ENCODE data around the gene PTPRG.

GRCh38 chr3:62041681-62042080 lies 480.3 kb downstream of the PTPRG start:
- TF ChIP-seq, protein P1, sequence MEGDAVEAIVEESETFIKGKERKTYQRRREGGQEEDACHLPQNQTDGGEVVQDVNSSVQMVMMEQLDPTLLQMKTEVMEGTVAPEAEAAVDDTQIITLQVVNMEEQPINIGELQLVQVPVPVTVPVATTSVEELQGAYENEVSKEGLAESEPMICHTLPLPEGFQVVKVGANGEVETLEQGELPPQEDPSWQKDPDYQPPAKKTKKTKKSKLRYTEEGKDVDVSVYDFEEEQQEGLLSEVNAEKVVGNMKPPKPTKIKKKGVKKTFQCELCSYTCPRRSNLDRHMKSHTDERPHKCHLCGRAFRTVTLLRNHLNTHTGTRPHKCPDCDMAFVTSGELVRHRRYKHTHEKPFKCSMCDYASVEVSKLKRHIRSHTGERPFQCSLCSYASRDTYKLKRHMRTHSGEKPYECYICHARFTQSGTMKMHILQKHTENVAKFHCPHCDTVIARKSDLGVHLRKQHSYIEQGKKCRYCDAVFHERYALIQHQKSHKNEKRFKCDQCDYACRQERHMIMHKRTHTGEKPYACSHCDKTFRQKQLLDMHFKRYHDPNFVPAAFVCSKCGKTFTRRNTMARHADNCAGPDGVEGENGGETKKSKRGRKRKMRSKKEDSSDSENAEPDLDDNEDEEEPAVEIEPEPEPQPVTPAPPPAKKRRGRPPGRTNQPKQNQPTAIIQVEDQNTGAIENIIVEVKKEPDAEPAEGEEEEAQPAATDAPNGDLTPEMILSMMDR (IDR thresholded peaks at IDR 0.05) = no peak
- no peak for TF ChIP-seq POLR2A (IDR thresholded peaks at IDR 0.05)
